CD4-positive, alpha-beta memory T cell (primary cell): ENCODE measurements around the gene KLK6. TPM values are rescaled to one million over a fixed set of nuclear protein-coding genes. Genes with fewer than 3 reads are reported as not detected.
"Not testable (repeated sequence)": the region's sequence is repeated elsewhere in the genome, so short reads cannot be mapped to it uniquely, and the experiment has no call there.

ENCODE experiments used
- CTCF ChIA-PET: fragments of 350-600 bp; sonication (Branson Sonifier 250); formaldehyde crosslinking; loops from one replicate; lab custom pipeline; 2021; ENCODE audit warnings: inconsistent platforms; ENCODE audit not compliant: partially characterized antibody; lab: Charles Lee
- POLR2A ChIA-PET: fragments of 350-600 bp; sonication (Branson Sonifier 250); formaldehyde crosslinking; loops from one replicate; lab custom pipeline; 2021; ENCODE audit not compliant: partially characterized antibody; lab: Charles Lee
- DNase-seq, 5 donors: peaks; one replicate each; pipeline versions ENCODE4 v3.0.0 to v3.0.0-alpha.2; 2020 to 2022; ENCODE audit warnings: mixed read lengths in 1 of 5
- H3K27ac ChIP-seq: one replicate; pipeline ENCODE4 v1.7.0; 2013; ENCODE audit warnings: low read depth, low read length
- H3K27me3 ChIP-seq: 2 replicates; pipeline ENCODE4 v1.7.0; 2013; ENCODE audit warnings: mild to moderate bottlenecking, low read length, moderate library complexity; ENCODE audit not compliant: insufficient read depth
- H3K36me3 ChIP-seq: 2 replicates; pipeline ENCODE4 v1.7.0; 2013; ENCODE audit warnings: mild to moderate bottlenecking, low read length, moderate library complexity; ENCODE audit not compliant: insufficient read depth
- H3K4me1 ChIP-seq: 2 replicates; pipeline ENCODE4 v1.7.0; 2013; ENCODE audit warnings: mild to moderate bottlenecking, low read length, moderate library complexity; ENCODE audit not compliant: insufficient read depth
- H3K4me3 ChIP-seq, 2 donors: one replicate each; pipeline ENCODE4 v1.7.0; 2013; ENCODE audit warnings: low read length in 2 of 2, mild to moderate bottlenecking in 1 of 2
- H3K9me3 ChIP-seq, 2 donors: one replicate each; pipeline ENCODE4 v1.7.0; 2013; ENCODE audit warnings: low read length in 2 of 2, control low read depth in 1 of 2; ENCODE audit not compliant: control insufficient read depth in 1 of 2
- H3K27ac Mint-ChIP-seq, 7 donors: one replicate each; pipeline ENCODE4 v1.8.0; 2020 to 2021; ENCODE audit warnings: mixed read lengths in 7 of 7, mild to moderate bottlenecking in 6 of 7, inconsistent platforms in 3 of 7, moderate library complexity in 3 of 7
- H3K27me3 Mint-ChIP-seq, 2 donors: one replicate each; pipeline ENCODE4 v1.8.0; 2020 to 2021; ENCODE audit warnings: mixed read lengths in 2 of 2
- H3K36me3 Mint-ChIP-seq, 2 donors: one replicate each; pipeline ENCODE4 v1.8.0; 2020 to 2021; ENCODE audit warnings: mixed read lengths in 2 of 2, inconsistent platforms in 1 of 2, mild to moderate bottlenecking in 1 of 2
- H3K4me1 Mint-ChIP-seq, 4 donors: one replicate each; pipeline ENCODE4 v1.8.0; 2020 to 2021; ENCODE audit warnings: mixed read lengths in 4 of 4, mild to moderate bottlenecking in 1 of 4
- H3K4me3 Mint-ChIP-seq, 8 donors: one replicate each; pipeline ENCODE4 v1.8.0; 2020 to 2021; ENCODE audit warnings: mixed read lengths in 8 of 8, mild to moderate bottlenecking in 7 of 8, moderate library complexity in 6 of 8, inconsistent platforms in 3 of 8
- H3K9me3 Mint-ChIP-seq, 8 donors: one replicate each; pipeline ENCODE4 v1.8.0; 2020 to 2021; ENCODE audit warnings: mixed read lengths in 8 of 8, mild to moderate bottlenecking in 5 of 8, inconsistent platforms in 3 of 8, moderate library complexity in 1 of 8
- intact Hi-C: fragments of 100-400 bp; cut with micrococcal nuclease; formaldehyde crosslinking; loops from one replicate; pipeline ENCODE4 v1.15.1; 2023
- polyA plus RNA-seq, 2 donors: library from polyadenylated mRNA; unstranded; fragments of 300-500 nt; fragmentation: Illumina TruSeq; gene quantifications; one replicate each; pipeline ENCODE4 v1.2.3, GENCODE V29; 2021
- total RNA-seq, 2 experiments: library from RNA; stranded (reverse); gene quantifications; one replicate each; pipeline ENCODE4 v1.2.3, GENCODE V29; 2021

The KLK6 gene
- total and polyA plus RNA-seq, 4 experiments from 2014 or later = not detected

DNA sequence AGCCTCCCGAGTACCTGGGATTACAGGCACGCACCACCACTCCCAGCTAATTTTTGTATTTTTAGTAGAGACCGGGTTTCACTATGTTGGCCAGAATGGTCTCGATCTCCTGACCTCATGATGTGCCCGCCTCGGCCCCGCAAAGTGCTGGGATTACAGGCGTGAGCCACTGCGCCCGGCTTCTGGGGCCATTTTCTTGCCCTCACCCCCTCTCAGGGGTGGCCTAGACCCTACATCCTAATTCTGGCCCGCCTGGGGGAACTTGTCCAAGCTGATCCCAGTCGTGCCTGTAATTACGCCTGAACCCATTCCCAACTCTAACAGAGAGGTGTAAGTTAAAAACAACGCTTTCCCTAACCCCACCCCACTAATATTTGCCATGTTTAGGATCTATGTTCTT lies 15.0 kb upstream of the KLK6 start:
- H3K4me3 Mint-ChIP-seq, DNase-seq, CTCF ChIA-PET, H3K4me1 Mint-ChIP-seq, H3K4me3 ChIP-seq, H3K36me3 Mint-ChIP-seq, H3K27me3 ChIP-seq, H3K27ac Mint-ChIP-seq, POLR2A ChIA-PET, H3K27ac ChIP-seq, H3K36me3 ChIP-seq, H3K9me3 Mint-ChIP-seq, intact Hi-C loops, H3K4me1 ChIP-seq, H3K9me3 ChIP-seq: not testable (repeated sequence)
- H3K27me3 Mint-ChIP-seq = peaks cover 28 to 38% of the 10 kb centered on the region in 2 donors

DNA sequence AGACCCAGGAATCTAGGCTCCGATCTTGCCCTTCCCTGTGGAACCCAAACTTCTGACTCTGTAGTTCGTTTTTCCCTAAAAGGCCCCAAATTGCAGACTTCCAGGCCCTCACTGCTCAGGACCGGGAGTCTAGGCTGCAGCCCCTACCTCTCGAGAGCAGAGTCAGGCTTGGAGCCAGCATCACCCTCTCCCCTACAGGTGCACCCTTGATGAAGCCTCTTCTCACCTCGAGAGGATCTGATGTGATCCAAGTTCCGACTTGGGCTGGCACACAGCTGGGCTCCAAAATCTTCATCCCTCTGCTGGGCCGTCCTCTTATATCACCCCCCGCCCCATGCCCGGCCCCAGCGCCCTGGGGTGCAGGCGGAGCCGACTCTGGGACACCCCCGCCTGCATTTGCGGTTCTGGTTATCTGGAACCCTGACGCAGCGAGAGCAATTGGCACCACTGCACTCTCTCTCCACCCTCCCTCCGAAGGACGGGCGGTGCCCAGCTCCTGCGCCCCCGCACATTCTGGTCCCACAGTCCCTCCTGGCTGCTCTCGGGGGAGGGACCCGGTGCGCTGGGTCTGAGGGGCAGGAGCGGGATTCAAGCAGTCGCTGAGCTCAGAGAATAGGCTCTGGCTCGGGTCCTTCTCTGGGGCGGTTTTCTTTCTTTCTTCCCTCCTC lies 14.4 kb upstream of the KLK6 start, which contains the start of gene KLK7:
Gene KLK7 (minus strand): TSS at position 293 of the 668 bp plus-strand sequence. CDS start 1,518 bp downstream, outside the sequence.
- Mint-ChIP-seq H3K4me3 (no peak within 1 kb of the TSS), H3K9me3 (peaks cover 0 to 5% (median 0%) of the 10 kb centered on the region in 8 donors), H3K27ac (no peak within 1 kb of the TSS), H3K27me3 (peaks cover 30 to 37% of the 10 kb centered on the region in 2 donors), H3K4me1 (no peaks in the 10 kb centered on the region), H3K36me3 (no peaks in the 10 kb centered on the region)
- Histone ChIP-seq H3K4me1 (no peaks in the 10 kb centered on the region), H3K27ac (no peak within 1 kb of the TSS), H3K36me3 (no peaks in the 10 kb centered on the region), H3K9me3 (no peaks in the 10 kb centered on the region), H3K27me3 (no peaks in the 10 kb centered on the region), H3K4me3 (no peak within 1 kb of the TSS)
- CTCF ChIA-PET = no interaction called here
- intact Hi-C loops = no loop called here
- POLR2A ChIA-PET = no interaction called here
- DNase-seq = no peak

DNA sequence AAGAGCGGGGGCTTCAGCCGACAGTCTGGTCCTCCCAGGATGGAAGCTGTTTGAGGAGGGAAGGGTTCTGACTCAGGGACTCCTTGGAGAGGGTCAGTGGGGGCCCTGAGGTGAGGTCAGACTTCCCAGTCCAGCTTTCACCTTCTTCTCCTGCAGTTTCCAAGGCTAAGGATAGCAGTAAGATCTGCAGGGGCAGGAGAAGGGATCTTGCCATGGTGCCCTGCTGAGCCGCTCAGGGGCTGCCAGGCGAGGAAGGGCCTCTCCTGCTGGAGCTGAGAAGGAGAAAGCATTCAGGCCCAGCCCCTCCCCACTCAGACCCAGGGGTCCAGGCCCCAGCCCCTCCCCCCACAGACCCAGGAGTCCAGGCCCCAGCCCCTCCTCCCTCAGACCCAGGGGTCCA lies 12.8 kb upstream of the KLK6 start:
- peaks cover 0 to 5% (median 0%) of the 10 kb centered on the region in 8 donors for H3K9me3 Mint-ChIP-seq
- peaks cover 5% of the 10 kb centered on the region for H3K27me3 ChIP-seq
- no peaks in the 10 kb centered on the region for H3K4me1 ChIP-seq
- intact Hi-C loops = no loop called here
- H3K36me3 Mint-ChIP-seq = no peaks in the 10 kb centered on the region
- H3K27ac Mint-ChIP-seq = no peak overlapping the region
- H3K4me3 ChIP-seq = no peak overlapping the region
- H3K27ac ChIP-seq = no peak overlapping the region
- CTCF ChIA-PET = no interaction called here
- DNase-seq = no peak
- H3K27me3 Mint-ChIP-seq = peaks cover 30 to 36% of the 10 kb centered on the region in 2 donors
- no peaks in the 10 kb centered on the region for H3K36me3 ChIP-seq
- H3K4me3 Mint-ChIP-seq = no peak overlapping the region
- POLR2A ChIA-PET = no interaction called here
- H3K9me3 ChIP-seq = no peaks in the 10 kb centered on the region
- peaks cover 0 to under 1% (median 0%) of the 10 kb centered on the region in 4 donors for H3K4me1 Mint-ChIP-seq

DNA sequence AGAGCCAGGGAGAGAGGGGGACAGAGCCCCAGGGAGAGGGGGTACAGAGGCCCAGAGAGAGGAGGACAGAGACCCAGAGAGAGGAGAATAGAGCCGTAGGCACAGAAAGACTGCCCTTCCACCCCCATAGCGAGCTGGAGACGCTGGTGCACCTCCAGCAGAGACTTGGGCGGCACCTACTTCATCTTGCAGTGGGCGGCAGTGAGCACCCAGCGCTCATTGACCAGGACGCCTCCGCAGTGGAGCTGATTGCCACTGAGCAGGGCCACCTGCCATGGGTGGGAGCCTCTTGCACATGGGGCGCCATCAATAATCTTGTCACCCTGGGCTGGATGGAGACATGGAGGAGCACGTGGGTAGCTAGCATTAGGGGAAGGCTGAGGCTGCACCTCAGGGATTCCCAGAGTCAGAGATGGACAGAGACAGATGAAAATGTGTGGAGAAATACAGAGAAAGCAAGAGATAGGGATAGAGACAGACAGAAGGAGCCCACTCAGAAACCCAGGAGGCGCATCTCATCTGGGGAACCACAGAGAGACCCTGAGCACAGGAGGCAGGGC lies 12.3 kb upstream of the KLK6 start:
- Histone ChIP-seq H3K4me1 (no peaks in the 10 kb centered on the region), H3K36me3 (no peaks in the 10 kb centered on the region), H3K4me3 (no peak overlapping the region), H3K27me3 (peaks cover 5% of the 10 kb centered on the region), H3K27ac (no peak overlapping the region), H3K9me3 (no peaks in the 10 kb centered on the region)
- H3K9me3 Mint-ChIP-seq = peaks cover 0 to 5% (median 0%) of the 10 kb centered on the region in 8 donors
- H3K4me1 Mint-ChIP-seq = peaks cover 0 to 1% (median 0%) of the 10 kb centered on the region in 4 donors
- H3K36me3 Mint-ChIP-seq = no peaks in the 10 kb centered on the region
- no peak overlapping the region for H3K4me3 Mint-ChIP-seq
- CTCF ChIA-PET = no interaction called here
- peak overlapping the region in 1 of 7 donors; percentile 3 for H3K27ac Mint-ChIP-seq
- intact Hi-C loops = no loop called here
- DNase-seq = no peak
- H3K27me3 Mint-ChIP-seq = peaks cover 28 to 40% of the 10 kb centered on the region in 2 donors
- POLR2A ChIA-PET = no interaction called here

DNA sequence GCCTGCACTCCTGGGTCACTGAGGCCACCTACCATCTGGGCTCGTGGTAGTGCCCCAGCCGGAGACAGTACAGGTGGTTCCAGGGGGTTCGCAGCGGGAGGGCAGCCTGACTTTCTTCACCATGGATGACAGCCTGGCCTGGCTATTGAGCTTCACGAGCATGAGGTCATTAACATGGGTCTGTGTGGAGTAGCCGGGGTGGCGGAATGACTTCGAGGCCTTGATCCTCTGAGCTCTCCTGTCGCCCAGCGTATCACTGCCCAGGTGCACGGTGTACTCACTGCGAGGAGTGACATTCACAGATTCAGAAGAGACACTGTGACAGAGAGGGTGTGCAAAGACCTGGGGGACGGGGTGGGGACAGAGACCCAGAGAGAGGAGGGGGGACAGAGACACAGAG lies 10.8 kb upstream of the KLK6 start:
- peaks cover 0 to 3% (median 0%) of the 10 kb centered on the region in 8 donors for H3K9me3 Mint-ChIP-seq
- intact Hi-C loops = no loop called here
- peaks cover 37 to 40% of the 10 kb centered on the region in 2 donors for H3K27me3 Mint-ChIP-seq
- ChIA-PET POLR2A (no interaction called here), CTCF (no interaction called here)
- no peak overlapping the region for H3K27ac Mint-ChIP-seq
- Histone ChIP-seq H3K27me3 (peaks cover 5% of the 10 kb centered on the region), H3K9me3 (no peaks in the 10 kb centered on the region), H3K27ac (no peak overlapping the region), H3K4me3 (no peak overlapping the region), H3K36me3 (no peaks in the 10 kb centered on the region), H3K4me1 (no peaks in the 10 kb centered on the region)
- peaks cover 0 to 1% (median 0%) of the 10 kb centered on the region in 4 donors for H3K4me1 Mint-ChIP-seq
- H3K4me3 Mint-ChIP-seq = no peak overlapping the region
- no peaks in the 10 kb centered on the region for H3K36me3 Mint-ChIP-seq
- DNase-seq = no peak

DNA sequence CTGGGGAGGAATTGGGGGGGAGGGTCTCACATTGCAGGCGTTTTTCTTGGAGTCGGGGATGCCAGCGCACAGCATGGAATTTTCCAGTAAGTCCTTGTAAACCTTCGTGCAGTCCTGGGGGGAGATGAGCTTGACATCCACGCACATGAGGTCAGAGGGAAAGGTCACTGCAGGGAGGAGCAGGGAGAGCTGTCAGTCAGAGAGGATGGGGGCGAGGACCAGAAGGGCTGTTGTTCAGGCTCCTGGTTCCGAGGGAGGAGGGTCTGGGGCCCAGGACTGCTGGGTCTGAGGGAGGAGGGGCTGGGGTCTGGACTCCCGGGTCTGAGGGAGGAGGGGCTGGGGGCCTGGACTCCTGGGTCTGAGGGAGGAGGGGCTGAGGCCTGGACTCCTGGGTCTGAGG lies 10.4 kb upstream of the KLK6 start:
- no peaks in the 10 kb centered on the region for H3K9me3 ChIP-seq
- ChIA-PET CTCF (no interaction called here), POLR2A (no interaction called here)
- intact Hi-C loops = no loop called here
- Mint-ChIP-seq H3K4me1 (peaks cover 0 to 1% (median 0%) of the 10 kb centered on the region in 4 donors), H3K4me3 (no peak overlapping the region), H3K36me3 (no peaks in the 10 kb centered on the region), H3K9me3 (peaks cover 0 to 2% (median 0%) of the 10 kb centered on the region in 8 donors), H3K27me3 (peaks cover 34 to 36% of the 10 kb centered on the region in 2 donors), H3K27ac (no peak overlapping the region)
- DNase-seq = no peak
- peaks cover 5% of the 10 kb centered on the region for H3K27me3 ChIP-seq
- H3K4me1 ChIP-seq = no peaks in the 10 kb centered on the region
- H3K36me3 ChIP-seq = no peaks in the 10 kb centered on the region
- no peak overlapping the region for H3K4me3 ChIP-seq
- H3K27ac ChIP-seq = no peak overlapping the region

DNA sequence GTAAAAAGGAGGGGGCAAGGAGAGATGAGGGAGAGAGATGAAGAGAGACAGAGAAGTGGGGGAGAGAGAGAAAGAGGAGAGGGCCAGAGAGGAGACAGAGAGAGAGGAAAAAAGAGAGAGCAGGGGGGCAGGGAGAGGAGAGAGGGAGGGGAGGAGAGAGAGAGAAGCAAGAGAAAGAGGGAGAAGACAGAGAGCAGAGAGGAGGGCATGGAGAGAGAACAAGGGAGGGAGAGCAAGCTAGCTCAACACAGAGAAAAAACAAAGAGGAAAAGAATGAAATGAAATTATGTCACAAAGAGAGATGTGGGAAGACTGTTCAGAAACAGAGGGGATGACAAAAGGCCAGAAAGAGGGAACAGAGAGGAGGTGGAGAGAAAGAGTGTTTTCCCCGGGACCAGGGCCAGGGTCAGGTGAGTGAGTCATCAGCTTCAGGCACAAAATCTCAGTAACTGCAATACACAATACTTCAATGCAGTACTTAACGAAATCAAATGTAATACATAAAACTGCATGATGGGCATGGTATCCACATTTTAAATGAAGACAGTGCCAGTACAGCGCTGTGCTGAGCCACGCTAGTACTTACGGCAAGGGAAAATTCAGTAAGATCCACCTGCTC lies 9.5 kb upstream of the KLK6 start:
- no peaks in the 10 kb centered on the region for H3K9me3 ChIP-seq
- H3K27ac ChIP-seq = no peak overlapping the region
- intact Hi-C loops = no loop called here
- peaks cover 34 to 40% of the 10 kb centered on the region in 2 donors for H3K27me3 Mint-ChIP-seq
- no peaks in the 10 kb centered on the region for H3K4me1 ChIP-seq
- no peak overlapping the region for H3K4me3 ChIP-seq
- no peak overlapping the region for H3K4me3 Mint-ChIP-seq
- CTCF ChIA-PET = no interaction called here
- H3K9me3 Mint-ChIP-seq = peaks cover 0 to 2% (median 0%) of the 10 kb centered on the region in 8 donors
- H3K36me3 Mint-ChIP-seq = no peaks in the 10 kb centered on the region
- POLR2A ChIA-PET = no interaction called here
- peaks cover 5% of the 10 kb centered on the region for H3K27me3 ChIP-seq
- H3K27ac Mint-ChIP-seq = no peak overlapping the region
- peaks cover 0 to 1% (median 0%) of the 10 kb centered on the region in 4 donors for H3K4me1 Mint-ChIP-seq
- DNase-seq = no peak
- no peaks in the 10 kb centered on the region for H3K36me3 ChIP-seq
